Measurements from ENCODE around the gene KLK11.

GRCh38 chr19:51006406-51006805, 20.0 kb downstream of the KLK11 start:
- TF ChIP-seq YY1 (IDR thresholded peaks at IDR 0.05; ENCODE audit: insufficient read depth, insufficient read length): no peak
- no peak for TF ChIP-seq SUZ12 (IDR thresholded peaks at IDR 0.05; ENCODE audit: extremely low read depth, insufficient read depth, insufficient read length)
- TF ChIP-seq ZNF274 (IDR thresholded peaks at IDR 0.05; ENCODE audit: low read depth, low read length): no peak
